Memory B cell (primary cell): ENCODE data around the gene EXOC6B.

Experiments
- ATAC-seq: fragments of 150-1000 bp; cut with Tn5 transposase; 2 replicates; pipeline ENCODE4 v1.10.0; 2021; ENCODE audit warnings: low read depth, mild to moderate bottlenecking, moderate library complexity
- DNase-seq, 2 donors: peaks; one replicate each; pipeline ENCODE4 v3.0.0; 2022; ENCODE audit warnings: low spot score in 2 of 2
- H3K27ac Mint-ChIP-seq: one replicate; pipeline ENCODE4 v1.8.0; 2022; ENCODE audit warnings: mild to moderate bottlenecking, moderate library complexity, mixed read lengths
- H3K27me3 Mint-ChIP-seq: one replicate; pipeline ENCODE4 v1.8.0; 2022; ENCODE audit warnings: mixed read lengths
- H3K36me3 Mint-ChIP-seq: one replicate; pipeline ENCODE4 v1.8.0; 2022; ENCODE audit warnings: mild to moderate bottlenecking, mixed read lengths
- H3K4me1 Mint-ChIP-seq: one replicate; pipeline ENCODE4 v1.8.0; 2022; ENCODE audit warnings: mixed read lengths
- H3K4me3 Mint-ChIP-seq: one replicate; pipeline ENCODE4 v1.8.0; 2022; ENCODE audit warnings: mild to moderate bottlenecking, moderate library complexity, mixed read lengths
- H3K9me3 Mint-ChIP-seq: one replicate; pipeline ENCODE4 v1.8.0; 2022; ENCODE audit warnings: mixed read lengths

The EXOC6B gene

DNA sequence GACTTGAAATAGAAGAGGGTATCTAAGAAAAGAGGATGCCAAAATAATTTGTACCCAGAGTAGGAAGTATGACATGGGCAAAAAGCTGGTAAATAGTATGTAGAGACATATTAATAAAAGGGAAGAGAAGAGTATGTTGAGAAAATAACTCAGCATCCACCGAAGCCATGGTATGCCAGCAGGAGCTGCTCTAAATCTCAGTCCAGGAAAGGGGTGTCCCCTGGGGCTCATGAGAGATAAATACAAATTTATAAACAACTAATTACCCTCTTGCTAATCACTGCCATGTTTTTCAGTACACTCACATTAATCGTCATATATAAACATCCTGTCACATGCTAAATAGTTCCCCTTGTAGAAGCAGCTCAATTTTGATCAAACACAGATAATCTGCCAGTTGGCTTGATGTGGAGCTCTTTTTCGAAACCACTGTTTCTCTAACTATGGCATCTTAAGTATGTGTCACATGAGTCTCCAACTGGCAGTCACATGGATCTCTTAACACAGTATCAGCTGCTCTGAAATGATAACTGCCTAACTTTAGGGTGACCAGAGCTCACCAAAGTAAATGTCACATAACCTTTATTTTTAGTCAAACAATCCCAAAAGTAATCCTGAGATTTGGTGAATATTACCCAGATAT is 31.9 kb downstream of the EXOC6B start:
- ATAC-seq (no peak), DNase-seq (no peak)
- Mint-ChIP-seq H3K4me3 (no peak overlapping the region), H3K36me3 (peaks cover 6% of the 10 kb centered on the region), H3K4me1 (peaks cover 8% of the 10 kb centered on the region), H3K27ac (no peak overlapping the region), H3K9me3 (no peaks in the 10 kb centered on the region), H3K27me3 (no peaks in the 10 kb centered on the region)

- peaks cover 13% of the 10 kb centered on the region for H3K36me3 Mint-ChIP-seq
- no peak overlapping the region for H3K4me3 Mint-ChIP-seq
- H3K27ac Mint-ChIP-seq, result no peak overlapping the region
- DNase-seq (no peak), ATAC-seq (no peak)
- H3K9me3 Mint-ChIP-seq, result peaks cover 2% of the 10 kb centered on the region
- no peaks in the 10 kb centered on the region for H3K27me3 Mint-ChIP-seq
- peaks cover 2% of the 10 kb centered on the region for H3K4me1 Mint-ChIP-seq
These were observed 36.6 kb downstream of the EXOC6B start for GRCh38 chr2:72789241-72789640.

- DNase-seq, result no peak
- Mint-ChIP-seq H3K4me3 (no peak overlapping the region), H3K4me1 (peaks cover 2% of the 10 kb centered on the region), H3K27ac (no peak overlapping the region), H3K27me3 (no peaks in the 10 kb centered on the region), H3K9me3 (peaks cover 2% of the 10 kb centered on the region), H3K36me3 (peaks cover 16% of the 10 kb centered on the region)
- ATAC-seq, result no peak
These were observed 37.1 kb downstream of the EXOC6B start for GRCh38 chr2:72788756-72789155.

DNA sequence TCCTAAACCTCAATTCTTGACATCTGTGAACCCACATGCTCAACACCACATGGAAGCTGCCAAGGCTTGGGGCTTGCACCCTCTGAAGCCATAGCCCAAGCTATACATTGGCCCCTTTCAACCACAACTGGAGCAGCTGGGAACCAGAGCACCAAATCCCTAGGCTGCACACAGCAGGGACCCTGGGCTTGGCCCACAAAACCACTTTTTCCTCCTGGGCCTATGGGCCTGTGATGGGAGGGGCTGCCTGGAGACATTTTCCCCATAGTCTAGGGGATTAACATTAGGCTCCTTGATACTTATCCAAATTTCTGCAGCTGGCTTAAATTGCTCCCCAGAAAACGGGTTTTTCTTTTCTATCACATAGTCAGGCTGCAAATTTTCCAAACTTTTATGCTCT is 40.3 kb downstream of the EXOC6B start:
- no peak for ATAC-seq
- Mint-ChIP-seq H3K9me3 (peaks cover 2% of the 10 kb centered on the region), H3K4me3 (no peak overlapping the region), H3K36me3 (peaks cover 15% of the 10 kb centered on the region), H3K4me1 (peaks cover 5% of the 10 kb centered on the region), H3K27ac (no peak overlapping the region), H3K27me3 (no peaks in the 10 kb centered on the region)
- DNase-seq, result no peak

DNA sequence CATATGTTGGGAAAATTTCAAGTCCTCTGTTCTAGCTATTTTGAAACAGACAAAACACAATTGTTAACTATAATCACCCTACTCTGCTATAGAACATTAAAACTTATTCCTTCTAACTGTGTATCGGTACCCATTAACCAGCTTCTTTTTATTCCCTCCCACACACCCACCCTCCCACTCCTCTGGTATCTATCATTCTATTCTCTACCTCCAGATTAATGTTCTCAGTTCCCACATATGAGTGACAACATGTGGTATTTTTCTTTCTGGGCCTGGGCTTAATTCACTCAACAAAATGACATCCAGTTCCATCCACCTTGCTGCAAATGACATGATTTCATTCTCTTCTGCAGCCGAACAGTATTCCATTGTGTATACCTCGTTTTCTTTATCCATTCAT is 43.3 kb downstream of the EXOC6B start:
- peaks cover 19% of the 10 kb centered on the region for H3K36me3 Mint-ChIP-seq
- no peak for ATAC-seq
- no peak overlapping the region for H3K4me3 Mint-ChIP-seq
- no peak overlapping the region for H3K27ac Mint-ChIP-seq
- peaks cover 3% of the 10 kb centered on the region for H3K9me3 Mint-ChIP-seq
- no peaks in the 10 kb centered on the region for H3K27me3 Mint-ChIP-seq
- DNase-seq, result no peak
- peaks cover 8% of the 10 kb centered on the region for H3K4me1 Mint-ChIP-seq

DNA sequence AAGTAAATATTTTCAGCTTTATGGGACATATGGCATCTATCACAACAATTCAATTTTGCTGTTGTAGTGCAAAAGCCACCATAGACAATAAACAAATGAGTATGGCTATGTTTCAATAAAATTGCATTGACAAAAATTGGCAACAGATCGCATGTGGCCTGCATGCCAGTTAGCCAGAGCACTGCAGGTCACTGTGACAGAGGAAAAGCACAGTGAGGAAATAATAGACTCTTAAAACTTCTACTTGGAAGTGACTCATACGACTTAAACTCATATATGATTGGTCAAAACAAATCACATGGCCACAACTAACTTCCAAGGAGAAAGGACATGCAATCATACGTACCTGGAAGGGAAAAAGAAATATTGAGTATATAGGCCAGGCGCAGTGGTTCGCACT is 44.4 kb downstream of the EXOC6B start:
- DNase-seq, result no peak
- Mint-ChIP-seq H3K4me3 (no peak overlapping the region), H3K36me3 (peaks cover 21% of the 10 kb centered on the region), H3K27me3 (no peaks in the 10 kb centered on the region), H3K27ac (no peak overlapping the region), H3K4me1 (peaks cover 8% of the 10 kb centered on the region), H3K9me3 (peaks cover 3% of the 10 kb centered on the region)
- ATAC-seq, result no peak

GRCh38 chr2:72780477-72780876 is 45.4 kb downstream of the EXOC6B start:
- peaks cover 21% of the 10 kb centered on the region for H3K36me3 Mint-ChIP-seq
- ATAC-seq, result no peak
- H3K27me3 Mint-ChIP-seq, result no peaks in the 10 kb centered on the region
- DNase-seq, result no peak
- peaks cover 8% of the 10 kb centered on the region for H3K4me1 Mint-ChIP-seq
- peaks cover 3% of the 10 kb centered on the region for H3K9me3 Mint-ChIP-seq
- H3K27ac Mint-ChIP-seq, result no peak overlapping the region
- no peak overlapping the region for H3K4me3 Mint-ChIP-seq

- no peak overlapping the region for H3K4me3 Mint-ChIP-seq
- peaks cover 8% of the 10 kb centered on the region for H3K4me1 Mint-ChIP-seq
- no peaks in the 10 kb centered on the region for H3K27me3 Mint-ChIP-seq
- H3K36me3 Mint-ChIP-seq, result peaks cover 14% of the 10 kb centered on the region
- peaks cover 2% of the 10 kb centered on the region for H3K9me3 Mint-ChIP-seq
- no peak overlapping the region for H3K27ac Mint-ChIP-seq
- no peak for DNase-seq
- ATAC-seq, result no peak
These were observed 46.3 kb downstream of the EXOC6B start for GRCh38 chr2:72779495-72779894.

DNA sequence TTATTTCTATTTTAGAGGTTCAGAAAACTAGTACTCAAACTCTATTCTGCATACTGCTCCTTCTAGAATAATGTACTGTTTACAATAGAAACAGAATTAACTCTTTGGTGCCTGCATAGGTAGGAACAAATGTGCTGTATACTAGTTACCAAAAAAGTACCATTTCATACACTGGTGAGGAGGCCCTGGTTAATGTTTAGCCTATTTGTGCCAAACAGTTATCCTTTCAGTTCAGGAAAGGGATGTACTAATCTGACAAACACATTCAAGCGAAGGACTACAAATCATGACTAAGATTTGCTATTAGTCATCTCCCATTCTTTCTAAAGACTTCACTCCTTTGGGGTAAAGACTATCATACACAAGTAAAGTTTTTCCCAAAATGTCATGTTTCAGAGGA is 47.4 kb downstream of the EXOC6B start:
- no peak for DNase-seq
- H3K4me1 Mint-ChIP-seq, result peaks cover 8% of the 10 kb centered on the region
- H3K36me3 Mint-ChIP-seq, result peaks cover 7% of the 10 kb centered on the region
- no peaks in the 10 kb centered on the region for H3K27me3 Mint-ChIP-seq
- no peak overlapping the region for H3K4me3 Mint-ChIP-seq
- no peak for ATAC-seq
- peaks cover 2% of the 10 kb centered on the region for H3K9me3 Mint-ChIP-seq
- no peak overlapping the region for H3K27ac Mint-ChIP-seq

DNA sequence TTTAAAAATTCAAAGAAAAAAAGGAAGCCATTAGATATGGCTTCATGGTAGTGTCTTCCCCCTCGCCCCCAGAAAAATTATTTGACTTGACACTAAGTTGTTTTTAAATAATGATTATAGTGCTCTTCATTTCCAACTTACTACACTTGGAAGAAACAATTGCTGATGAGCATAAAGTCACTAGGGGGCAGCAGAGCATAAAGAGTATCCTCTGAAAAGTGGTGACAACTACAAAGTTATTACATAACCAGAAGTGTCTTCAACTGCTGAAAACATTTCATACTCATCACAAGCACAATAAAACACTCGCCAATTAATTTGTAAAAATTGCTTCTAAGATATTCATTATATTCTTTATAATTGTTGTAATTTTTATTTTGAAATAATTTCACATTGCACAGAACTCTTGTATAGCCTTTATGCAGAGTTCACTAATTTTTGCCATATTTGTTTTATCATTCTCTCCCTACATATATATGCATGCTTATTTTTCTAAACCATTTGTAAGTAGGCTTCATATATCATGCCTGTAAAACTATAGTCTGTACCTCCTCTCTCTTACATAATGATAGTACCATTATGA is 54.9 kb downstream of the EXOC6B start:
- Mint-ChIP-seq H3K27me3 (no peaks in the 10 kb centered on the region), H3K27ac (no peak overlapping the region), H3K4me3 (no peak overlapping the region), H3K4me1 (no peaks in the 10 kb centered on the region), H3K9me3 (no peaks in the 10 kb centered on the region), H3K36me3 (no peaks in the 10 kb centered on the region)
- peak; percentile 56 for ATAC-seq
- DNase-seq, result peak; percentile 54 to 68

DNA sequence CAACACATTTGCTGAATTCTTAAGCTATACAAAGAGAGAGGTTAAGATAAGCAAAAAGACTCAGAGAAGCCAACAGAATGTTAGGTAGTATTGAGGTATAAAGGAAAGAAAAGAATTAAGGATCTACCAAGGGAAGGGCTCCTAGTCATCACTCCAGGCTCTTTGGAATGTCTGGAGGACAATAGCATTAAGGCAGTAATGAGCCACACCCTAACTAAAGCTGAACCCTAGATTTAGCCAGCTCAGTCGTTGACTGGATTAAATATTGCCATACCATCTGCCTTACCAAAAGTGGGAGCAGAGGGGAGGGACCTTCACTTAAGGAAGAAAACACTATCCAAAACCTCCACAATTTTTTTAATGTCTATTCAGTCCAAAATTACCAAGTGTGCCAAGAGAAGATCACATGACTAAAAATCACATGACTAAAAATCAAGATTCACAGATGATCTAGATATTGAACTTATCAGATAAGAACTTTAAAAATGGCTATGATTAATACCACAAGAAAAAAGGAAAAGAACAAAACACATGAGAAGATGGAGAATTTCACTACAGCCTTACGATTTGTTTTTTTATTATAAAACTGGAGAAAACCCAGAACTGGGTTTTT is 59.7 kb downstream of the EXOC6B start:
- Mint-ChIP-seq H3K36me3 (peaks cover 12% of the 10 kb centered on the region), H3K27ac (no peak overlapping the region), H3K9me3 (peaks cover 6% of the 10 kb centered on the region), H3K27me3 (no peaks in the 10 kb centered on the region), H3K4me1 (no peaks in the 10 kb centered on the region), H3K4me3 (no peak overlapping the region)
- DNase-seq (no peak), ATAC-seq (no peak)

DNA sequence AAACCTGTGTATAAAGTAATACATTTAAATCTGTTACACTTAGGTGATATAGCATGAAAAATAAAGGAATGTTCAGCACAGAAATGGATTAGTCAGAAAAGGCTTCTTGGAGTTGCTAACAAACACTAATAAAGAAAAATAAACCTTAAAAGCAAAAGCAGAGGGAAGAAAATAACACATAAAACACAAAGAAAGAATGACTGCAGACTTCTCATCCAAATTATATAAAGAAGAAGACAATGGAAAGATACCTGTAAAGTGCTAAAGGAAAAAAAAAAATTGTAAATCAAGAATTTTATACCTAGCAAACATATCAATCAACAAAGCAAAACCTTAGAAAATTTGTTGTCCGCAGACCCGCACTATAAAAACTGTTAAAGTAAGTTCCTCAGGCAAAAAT is 63.6 kb downstream of the EXOC6B start:
- ATAC-seq (no peak), DNase-seq (no peak)
- no peaks in the 10 kb centered on the region for H3K27me3 Mint-ChIP-seq
- no peaks in the 10 kb centered on the region for H3K4me1 Mint-ChIP-seq
- no peak overlapping the region for H3K27ac Mint-ChIP-seq
- no peak overlapping the region for H3K4me3 Mint-ChIP-seq
- peaks cover 23% of the 10 kb centered on the region for H3K36me3 Mint-ChIP-seq
- peaks cover 7% of the 10 kb centered on the region for H3K9me3 Mint-ChIP-seq

DNA sequence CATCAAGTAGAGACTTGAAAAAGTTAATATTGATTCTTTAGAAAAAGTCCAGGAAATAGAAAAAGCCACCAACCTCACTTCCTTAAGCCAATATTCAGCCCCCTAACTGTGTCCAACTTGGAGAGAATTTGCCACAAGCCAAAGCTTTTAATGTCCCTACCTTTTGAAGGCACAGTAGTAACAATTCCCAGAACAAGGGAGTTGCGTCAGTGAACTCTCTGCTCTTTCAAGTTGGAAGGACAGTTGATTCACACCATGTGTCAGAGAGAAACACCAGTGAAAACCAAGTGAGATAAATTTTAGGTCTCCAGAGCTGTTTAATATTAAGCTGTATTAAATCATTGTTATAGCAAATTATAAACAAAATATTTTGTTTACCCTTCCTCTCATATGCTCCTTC is 66.1 kb downstream of the EXOC6B start:
- DNase-seq (no peak), ATAC-seq (no peak)
- peaks cover 23% of the 10 kb centered on the region for H3K36me3 Mint-ChIP-seq
- no peak overlapping the region for H3K27ac Mint-ChIP-seq
- no peaks in the 10 kb centered on the region for H3K4me1 Mint-ChIP-seq
- H3K9me3 Mint-ChIP-seq, result peaks cover 7% of the 10 kb centered on the region
- no peak overlapping the region for H3K4me3 Mint-ChIP-seq
- H3K27me3 Mint-ChIP-seq, result no peaks in the 10 kb centered on the region

DNA sequence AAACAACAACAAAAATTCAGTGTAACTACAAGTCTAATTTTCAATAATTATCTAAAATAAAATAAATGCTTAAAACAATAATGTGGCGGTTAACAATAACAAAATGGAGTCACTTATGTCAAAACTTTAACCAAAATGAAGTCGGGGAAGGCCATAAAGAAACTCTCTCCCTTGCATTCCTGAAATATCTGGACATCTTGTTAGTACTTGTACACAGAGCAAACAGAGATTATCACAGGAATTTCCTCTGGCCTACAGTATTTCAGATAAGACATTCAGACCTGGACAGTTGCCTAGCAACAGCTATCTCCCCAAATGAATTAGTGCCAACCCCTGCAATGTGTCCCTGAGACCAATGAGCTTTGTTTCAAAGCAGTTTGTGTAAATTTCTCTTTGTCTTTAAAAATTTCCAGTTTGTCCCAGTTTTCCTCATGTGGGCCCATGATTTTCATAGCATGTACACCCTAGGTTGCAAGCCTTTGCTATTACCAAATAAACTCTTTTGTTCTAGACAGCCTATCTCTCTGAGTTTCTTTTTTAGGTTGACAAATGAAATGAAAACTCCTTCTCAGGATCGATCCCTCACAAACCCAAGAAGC is 68.6 kb downstream of the EXOC6B start:
- H3K27ac Mint-ChIP-seq, result no peak overlapping the region
- ATAC-seq, result no peak
- H3K9me3 Mint-ChIP-seq, result peaks cover 3% of the 10 kb centered on the region
- DNase-seq, result no peak
- H3K27me3 Mint-ChIP-seq, result no peaks in the 10 kb centered on the region
- no peaks in the 10 kb centered on the region for H3K4me1 Mint-ChIP-seq
- H3K36me3 Mint-ChIP-seq, result peaks cover 16% of the 10 kb centered on the region
- H3K4me3 Mint-ChIP-seq, result no peak overlapping the region
